HG02885 (cell line): Measurements from ENCODE around the gene TESK1.
A peak's percentile ranks its signal among the peaks of the same experiment; 100 is the strongest.

Source experiments
- ATAC-seq: cut with Tn5 transposase; IDR thresholded peaks from one replicate; pipeline ENCODE4 v1.9.1; 2021; ENCODE audit warnings: mild to moderate bottlenecking; ENCODE audit not compliant: unreplicated experiment, poor library complexity

TESK1 gene, protein sequence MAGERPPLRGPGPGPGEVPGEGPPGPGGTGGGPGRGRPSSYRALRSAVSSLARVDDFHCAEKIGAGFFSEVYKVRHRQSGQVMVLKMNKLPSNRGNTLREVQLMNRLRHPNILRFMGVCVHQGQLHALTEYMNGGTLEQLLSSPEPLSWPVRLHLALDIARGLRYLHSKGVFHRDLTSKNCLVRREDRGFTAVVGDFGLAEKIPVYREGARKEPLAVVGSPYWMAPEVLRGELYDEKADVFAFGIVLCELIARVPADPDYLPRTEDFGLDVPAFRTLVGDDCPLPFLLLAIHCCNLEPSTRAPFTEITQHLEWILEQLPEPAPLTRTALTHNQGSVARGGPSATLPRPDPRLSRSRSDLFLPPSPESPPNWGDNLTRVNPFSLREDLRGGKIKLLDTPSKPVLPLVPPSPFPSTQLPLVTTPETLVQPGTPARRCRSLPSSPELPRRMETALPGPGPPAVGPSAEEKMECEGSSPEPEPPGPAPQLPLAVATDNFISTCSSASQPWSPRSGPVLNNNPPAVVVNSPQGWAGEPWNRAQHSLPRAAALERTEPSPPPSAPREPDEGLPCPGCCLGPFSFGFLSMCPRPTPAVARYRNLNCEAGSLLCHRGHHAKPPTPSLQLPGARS

GRCh38 chr9:35604578-35605350 is at the start of gene TESK1:
Gene TESK1 (plus strand): TSS chr9:35605262. CDS start chr9:35605620, 358 bp downstream.
- peak; percentile 53 for ATAC-seq

DNA sequence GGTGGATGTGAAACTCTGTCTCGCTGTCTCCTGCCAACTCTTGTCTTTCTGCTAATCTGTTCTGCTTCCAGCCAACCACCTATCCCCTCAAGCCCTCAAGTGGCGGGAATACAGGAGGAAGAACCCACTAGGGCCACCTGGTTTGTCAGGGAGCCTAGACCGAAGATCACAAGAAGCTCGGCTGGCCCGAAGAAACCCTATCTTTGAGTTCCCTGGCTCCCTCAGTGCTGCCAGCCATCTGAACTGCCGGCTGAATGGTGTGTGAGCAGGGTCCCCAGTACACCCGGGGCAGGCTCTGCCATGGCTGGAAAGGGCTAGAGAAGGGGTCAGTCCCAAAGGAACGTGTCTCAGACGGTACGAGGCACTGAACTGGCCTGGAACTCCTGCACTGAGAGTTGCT is 49.2 kb upstream of the TESK1 start:
- ATAC-seq, result no peak

- no peak for ATAC-seq
Measured at GRCh38 chr9:35556776-35557175, 48.3 kb upstream of the TESK1 start.

DNA sequence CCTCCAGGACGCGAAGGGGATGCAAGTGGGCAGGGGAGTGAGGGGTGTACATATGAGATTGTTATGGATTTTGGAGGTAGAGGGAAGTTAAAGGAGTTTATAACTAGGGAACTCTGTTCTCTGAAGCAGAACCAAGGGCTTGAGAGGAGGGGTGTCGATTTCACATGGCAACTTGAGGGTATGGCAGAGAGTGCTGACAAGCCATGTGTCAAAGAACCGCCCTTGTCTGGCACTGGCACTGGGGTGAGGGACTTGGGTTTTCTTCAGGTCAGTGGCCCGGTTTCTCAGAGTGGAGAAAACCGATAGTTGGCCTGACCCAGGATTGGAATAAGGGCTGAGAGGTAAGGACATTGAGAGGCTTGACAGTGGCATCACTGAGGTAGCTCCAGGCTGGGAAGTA is 47.7 kb upstream of the TESK1 start:
- ATAC-seq, result no peak

- no peak for ATAC-seq
Measured at GRCh38 chr9:35558185-35558584, 46.9 kb upstream of the TESK1 start.

DNA sequence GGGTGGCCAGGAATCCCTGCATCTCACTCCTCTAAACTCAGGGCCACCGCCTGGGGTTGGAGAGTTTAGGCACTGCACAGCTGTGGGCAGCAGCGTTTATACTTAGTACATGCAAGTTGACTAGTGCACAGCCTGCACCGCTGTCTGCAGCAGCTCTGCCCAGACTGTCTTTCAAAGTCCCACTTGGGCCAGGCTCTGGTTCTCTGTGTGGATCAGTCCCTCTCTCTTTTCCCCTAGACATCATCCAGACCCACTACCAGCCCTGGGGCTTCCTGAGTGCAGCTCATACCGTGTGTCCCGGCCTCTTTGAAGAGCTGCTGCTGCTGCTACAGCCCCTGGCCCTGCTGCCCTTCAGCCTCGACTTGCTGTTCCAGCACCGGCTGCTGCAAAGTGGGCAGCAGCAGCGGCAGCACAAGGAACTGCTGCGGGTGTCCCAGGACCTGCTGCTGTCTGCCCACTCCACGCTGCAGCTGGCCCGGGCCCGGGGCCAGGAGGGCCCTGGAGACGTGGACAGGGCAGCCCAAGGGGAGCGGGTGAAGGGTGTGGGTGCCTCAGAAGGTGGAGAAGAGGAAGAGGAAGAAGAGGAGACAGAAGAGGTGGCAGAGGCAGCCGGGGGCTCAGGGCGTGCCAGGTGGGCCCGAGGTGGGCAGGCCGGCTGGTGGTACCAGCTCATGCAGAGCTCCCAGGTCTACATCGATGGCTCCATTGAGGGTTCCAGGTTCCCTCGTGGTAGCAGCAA is 45.1 kb upstream of the TESK1 start:
- ATAC-seq, result no peak

- no peak for ATAC-seq
Measured at GRCh38 chr9:35560625-35561337, 44.3 kb upstream of the TESK1 start.

DNA sequence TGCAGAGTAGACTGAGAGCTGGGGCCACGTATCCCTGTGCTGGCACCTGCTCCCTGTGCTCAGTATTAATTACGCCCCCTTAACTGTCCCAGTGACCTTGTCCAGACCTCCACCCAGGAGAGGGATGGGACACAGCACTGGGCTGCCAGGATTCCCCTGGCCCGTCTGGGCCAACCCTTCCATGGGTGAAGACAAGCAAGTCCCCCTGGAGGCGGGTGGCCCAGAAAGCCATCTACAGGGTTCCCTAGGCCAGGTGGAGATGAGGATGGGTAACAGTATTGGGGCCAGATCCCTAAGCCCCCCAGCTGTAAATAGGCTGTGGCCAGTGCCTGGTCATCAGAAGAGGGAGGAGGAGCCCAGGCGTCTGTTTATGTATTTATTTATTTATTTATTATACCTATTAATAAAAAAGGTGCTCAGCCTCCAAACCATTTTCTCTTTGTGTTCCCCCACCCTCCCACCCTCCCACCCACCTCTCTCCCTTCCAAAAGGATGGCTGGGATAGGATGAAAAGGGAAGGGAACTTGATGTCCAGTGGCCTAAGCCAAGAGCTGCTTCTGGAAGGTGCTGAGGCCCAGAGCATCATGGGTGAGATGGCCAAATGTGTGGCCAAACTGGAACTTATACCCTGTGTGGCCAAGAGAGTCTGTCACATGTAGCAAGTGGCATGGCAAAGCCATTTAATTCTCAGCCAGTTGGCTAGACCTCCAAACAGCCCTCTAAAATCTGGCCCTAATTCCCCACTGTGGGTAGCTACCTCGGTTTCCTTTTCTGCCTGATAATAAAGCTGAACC is 43.4 kb upstream of the TESK1 start:
- ATAC-seq, result no peak

GRCh38 chr9:35562895-35563780 is 41.9 kb upstream of the TESK1 start:
- ATAC-seq, result no peak

GRCh38 chr9:35563791-35564197 is 41.3 kb upstream of the TESK1 start:
- no peak for ATAC-seq

DNA sequence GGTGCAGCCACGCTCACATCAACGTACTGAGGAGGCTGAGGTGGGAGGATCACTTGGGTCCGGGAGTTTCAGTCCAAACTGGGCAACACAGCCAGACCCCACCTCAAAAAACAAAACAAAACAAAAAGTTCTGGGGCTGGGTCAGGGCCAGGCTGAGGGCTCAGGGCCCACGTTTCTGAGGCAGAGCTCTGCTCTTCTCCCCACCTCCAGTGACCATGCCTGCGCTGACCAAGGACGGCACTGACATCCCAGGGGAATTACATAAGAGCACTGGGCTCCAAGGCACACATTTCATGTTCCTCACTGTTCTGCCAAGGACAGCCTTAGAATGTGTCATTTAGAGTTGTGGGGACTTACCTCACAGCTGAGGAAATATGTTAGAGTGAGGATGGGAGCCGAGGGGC is 40.4 kb upstream of the TESK1 start:
- ATAC-seq, result no peak

GRCh38 chr9:35566417-35566816 is 38.6 kb upstream of the TESK1 start:
- no peak for ATAC-seq

- no peak for ATAC-seq
Measured at GRCh38 chr9:35568196-35568595, 36.9 kb upstream of the TESK1 start.

DNA sequence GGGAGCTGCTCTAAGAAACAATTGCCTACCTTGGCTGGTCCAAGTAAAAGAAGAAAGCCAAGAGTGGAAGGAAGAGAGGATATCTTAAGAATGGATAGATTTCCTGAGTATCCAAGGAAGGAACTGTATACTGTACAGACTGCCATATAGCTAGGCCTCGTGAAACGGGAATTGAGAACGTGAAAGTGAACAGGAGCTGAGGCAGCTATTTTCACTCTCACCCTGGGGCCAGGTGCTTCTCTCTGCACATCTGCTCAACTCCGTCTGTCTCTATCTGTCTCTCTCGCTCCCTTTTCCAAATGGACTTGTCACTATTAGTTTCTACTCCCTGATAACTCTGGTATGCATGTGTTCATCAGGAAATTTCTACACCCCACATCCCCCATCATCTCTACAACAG is 35.9 kb upstream of the TESK1 start:
- ATAC-seq, result peak; percentile 77

GRCh38 chr9:35570709-35571504 is 34.2 kb upstream of the TESK1 start:
- ATAC-seq, result no peak

- no peak for ATAC-seq
Measured at GRCh38 chr9:35574578-35575122, 30.4 kb upstream of the TESK1 start.

- ATAC-seq, result no peak
Measured at GRCh38 chr9:35575478-35575877, 29.6 kb upstream of the TESK1 start.
